A673 (cell line): Measurements from ENCODE around the gene DPP10. TPM values are rescaled to one million over a fixed set of nuclear protein-coding genes. Genes with fewer than 3 reads are reported as not detected.

Source experiments
- BruUV-seq: library from RNA; stranded (reverse); fragments of 400-500 nt; replicated peaks from 2 replicates; lab custom pipeline; 2021; lab: Mats Ljungman, UMichigan
- CTCF ChIA-PET: fragments of 300-600 bp; sonication (Branson Sonifier 250); formaldehyde crosslinking; loops from one replicate; lab custom pipeline; 2022; ENCODE audit warnings: antibody characterized with exemption; lab: Charles Lee
- POLR2A ChIA-PET: fragments of 300-600 bp; sonication (Branson Sonifier 250); formaldehyde crosslinking; loops from one replicate; lab custom pipeline; 2022; ENCODE audit warnings: antibody characterized with exemption; ENCODE audit not compliant: low non-redundant PET; lab: Charles Lee
- DNase-seq: peaks from one replicate; pipeline ENCODE4 v3.0.0-alpha.2; 2015; ENCODE audit warnings: low spot score
- H3K27ac ChIP-seq: fragments of 200-600 bp; sonication (generic); 2 replicates; pipeline ENCODE4 v1.5.1; 2016; ENCODE audit warnings: mixed run types, low read depth, mild to moderate bottlenecking, mixed read lengths, antibody characterized with exemption, low read length; ENCODE audit not compliant: poor library complexity, severe bottlenecking
- H3K27me3 ChIP-seq: fragments of 200-600 bp; sonication (generic); replicated peaks from 2 replicates; pipeline ENCODE4 v1.6.1; 2017; ENCODE audit warnings: mixed run types, low read depth, mild to moderate bottlenecking, mixed read lengths, antibody characterized with exemption, low read length; ENCODE audit not compliant: insufficient read depth, poor library complexity
- H3K36me3 ChIP-seq: fragments of 200-600 bp; sonication (generic); 2 replicates; pipeline ENCODE4 v1.6.1; 2016; ENCODE audit warnings: mixed run types, mild to moderate bottlenecking, mixed read lengths, antibody characterized with exemption, low read length; ENCODE audit not compliant: insufficient read depth, poor library complexity, severe bottlenecking
- H3K4me1 ChIP-seq: fragments of 200-600 bp; sonication (generic); 2 replicates; pipeline ENCODE4 v1.6.1; 2017; ENCODE audit warnings: mixed run types, mild to moderate bottlenecking, mixed read lengths, antibody characterized with exemption, low read length; ENCODE audit not compliant: insufficient read depth, poor library complexity, severe bottlenecking
- H3K4me3 ChIP-seq: fragments of 200-600 bp; sonication (generic); 2 replicates; pipeline ENCODE4 v1.5.1; 2016; ENCODE audit warnings: low read depth, mixed run types, mild to moderate bottlenecking, mixed read lengths, low read length; ENCODE audit not compliant: poor library complexity, severe bottlenecking
- H3K9me3 ChIP-seq: fragments of 200-600 bp; sonication (generic); 2 replicates; pipeline ENCODE4 v1.6.1; 2016; ENCODE audit warnings: mixed run types, low read depth, mild to moderate bottlenecking, mixed read lengths, antibody characterized with exemption, low read length; ENCODE audit not compliant: poor library complexity, severe bottlenecking
- EZH2 ChIP-seq: fragments of 200-600 bp; sonication (generic); IDR thresholded peaks from 2 replicates; pipeline ENCODE4 v1.6.1; 2017; ENCODE audit warnings: borderline replicate concordance, low read depth, mild to moderate bottlenecking, mixed read lengths, antibody characterized with exemption, low read length; ENCODE audit not compliant: poor library complexity, severe bottlenecking
- intact Hi-C: fragments of 100-400 bp; cut with micrococcal nuclease; formaldehyde crosslinking; loops from one replicate; pipeline ENCODE4 v1.10.0; 2022; ENCODE audit not compliant: unreplicated experiment
- total RNA-seq: library from RNA; stranded (reverse); gene quantifications from 2 replicates; pipeline ENCODE4 v1.2.3, GENCODE V29; 2021
- TF ChIP-seq, protein P1 (sequence below): fragments of 300-800, 200-600 bp; sonication (generic); conservative IDR thresholded peaks from 2 replicates; pipeline ENCODE4 v1.5.1; 2017; ENCODE audit warnings: low read depth, mild to moderate bottlenecking, antibody characterized with exemption, low read length, moderate library complexity, mixed read lengths

DPP10 gene
- total RNA-seq, 1 experiment from 2014 or later: not detected

DNA sequence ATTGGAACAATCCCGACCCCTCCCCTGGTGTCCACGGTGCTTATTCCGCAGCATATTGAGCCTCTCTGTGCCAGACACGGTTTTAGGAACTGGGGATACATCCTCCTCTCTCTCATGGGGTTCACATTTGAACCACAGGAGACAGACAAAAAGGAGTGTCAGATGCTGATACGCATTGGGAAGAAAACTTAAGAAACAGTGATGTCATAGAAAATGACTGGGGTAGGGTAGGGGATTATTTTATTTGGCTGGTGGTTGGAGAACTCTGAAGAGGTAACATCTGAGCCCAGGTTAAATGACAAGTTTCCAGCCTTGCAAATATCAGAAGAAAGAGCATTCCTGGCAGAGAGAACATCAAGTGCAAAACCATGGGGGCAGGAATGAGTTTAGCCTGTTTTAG, 344.5 kb downstream of the DPP10 start:
- no peaks in the 10 kb centered on the region for H3K9me3 ChIP-seq
- H3K27me3 ChIP-seq: no peaks in the 10 kb centered on the region
- H3K4me1 ChIP-seq: no peaks in the 10 kb centered on the region
- BruUV-seq: no TSS peak
- DNase-seq: no peak
- H3K36me3 ChIP-seq: no peaks in the 10 kb centered on the region
- H3K27ac ChIP-seq: no peak overlapping the region
- no peak overlapping the region for H3K4me3 ChIP-seq
- CTCF ChIA-PET: no interaction called here
- POLR2A ChIA-PET: no interaction called here
- no peak for TF ChIP-seq EZH2
- TF ChIP-seq, protein P1, sequence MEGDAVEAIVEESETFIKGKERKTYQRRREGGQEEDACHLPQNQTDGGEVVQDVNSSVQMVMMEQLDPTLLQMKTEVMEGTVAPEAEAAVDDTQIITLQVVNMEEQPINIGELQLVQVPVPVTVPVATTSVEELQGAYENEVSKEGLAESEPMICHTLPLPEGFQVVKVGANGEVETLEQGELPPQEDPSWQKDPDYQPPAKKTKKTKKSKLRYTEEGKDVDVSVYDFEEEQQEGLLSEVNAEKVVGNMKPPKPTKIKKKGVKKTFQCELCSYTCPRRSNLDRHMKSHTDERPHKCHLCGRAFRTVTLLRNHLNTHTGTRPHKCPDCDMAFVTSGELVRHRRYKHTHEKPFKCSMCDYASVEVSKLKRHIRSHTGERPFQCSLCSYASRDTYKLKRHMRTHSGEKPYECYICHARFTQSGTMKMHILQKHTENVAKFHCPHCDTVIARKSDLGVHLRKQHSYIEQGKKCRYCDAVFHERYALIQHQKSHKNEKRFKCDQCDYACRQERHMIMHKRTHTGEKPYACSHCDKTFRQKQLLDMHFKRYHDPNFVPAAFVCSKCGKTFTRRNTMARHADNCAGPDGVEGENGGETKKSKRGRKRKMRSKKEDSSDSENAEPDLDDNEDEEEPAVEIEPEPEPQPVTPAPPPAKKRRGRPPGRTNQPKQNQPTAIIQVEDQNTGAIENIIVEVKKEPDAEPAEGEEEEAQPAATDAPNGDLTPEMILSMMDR: no peak
- intact Hi-C loops: no loop called here

DNA sequence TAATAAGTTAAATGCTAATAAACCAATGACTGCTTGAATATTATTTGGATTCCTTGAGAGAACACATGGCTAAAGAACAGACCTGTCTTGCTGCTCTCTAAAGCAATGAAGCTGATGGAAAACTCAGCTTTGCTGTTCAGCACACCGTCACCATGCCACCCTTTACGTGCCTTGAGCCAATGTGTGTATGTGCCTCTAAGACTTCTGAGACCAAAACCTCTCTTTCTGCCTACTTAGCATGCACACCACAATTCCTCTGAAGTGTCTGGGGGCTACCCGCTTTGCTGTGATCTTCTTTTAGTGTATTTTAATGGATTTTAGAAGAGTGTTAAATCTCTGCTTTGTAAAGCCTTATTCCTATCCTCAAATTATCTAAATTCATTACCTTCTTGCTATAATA, 345.0 kb downstream of the DPP10 start:
- TF ChIP-seq, protein P1: no peak
- TF ChIP-seq EZH2: no peak
- Histone ChIP-seq H3K27ac (no peak overlapping the region), H3K36me3 (no peaks in the 10 kb centered on the region), H3K27me3 (no peaks in the 10 kb centered on the region), H3K4me1 (no peaks in the 10 kb centered on the region), H3K4me3 (no peak overlapping the region), H3K9me3 (no peaks in the 10 kb centered on the region)
- BruUV-seq: no TSS peak
- no peak for DNase-seq
- CTCF ChIA-PET: no interaction called here
- intact Hi-C loops: no loop called here
- POLR2A ChIA-PET: no interaction called here

DNA sequence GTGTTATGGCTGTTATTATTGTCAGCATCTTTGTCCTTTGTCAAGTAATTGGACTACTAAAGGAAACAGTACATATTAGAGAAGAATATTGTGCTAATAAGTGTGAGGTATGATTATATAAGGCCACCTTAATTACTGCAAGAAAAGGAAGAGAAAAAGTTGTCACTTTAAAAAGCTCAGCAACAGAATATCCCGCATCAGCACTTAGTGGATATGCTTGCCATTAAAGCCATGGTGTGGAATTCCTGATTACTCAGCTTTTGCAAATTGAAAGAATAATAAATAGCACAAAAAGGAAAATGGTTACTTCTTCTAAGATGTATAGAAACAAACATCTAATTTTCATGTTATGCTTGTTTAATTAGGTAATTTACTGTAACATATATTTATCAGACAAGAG, 347.5 kb downstream of the DPP10 start:
- POLR2A ChIA-PET: no interaction called here

More for the DNA sequence above, 347.5 kb downstream of the DPP10 start:
- no peak for DNase-seq
- CTCF ChIA-PET: no interaction called here
- BruUV-seq: no TSS peak
- TF ChIP-seq, protein P1: no peak
- no peak for TF ChIP-seq EZH2
- no peaks in the 10 kb centered on the region for H3K36me3 ChIP-seq
- H3K27ac ChIP-seq: no peak overlapping the region
- H3K4me3 ChIP-seq: no peak overlapping the region
- H3K4me1 ChIP-seq: no peaks in the 10 kb centered on the region
- intact Hi-C loops: no loop called here
- H3K27me3 ChIP-seq: no peaks in the 10 kb centered on the region
- no peaks in the 10 kb centered on the region for H3K9me3 ChIP-seq
